H1 (cell line): ENCODE results near the gene LRRTM2. TPM values are rescaled to one million over a fixed set of nuclear protein-coding genes. Genes with fewer than 3 reads are reported as not detected.

Experiments
- CTCF ChIA-PET: fragments of 300-600 bp; sonication (Branson Sonifier 250); formaldehyde crosslinking; loops from one replicate; lab custom pipeline; 2021; ENCODE audit not compliant: partially characterized antibody; lab: Charles Lee
- POLR2A ChIA-PET: fragments of 300-600 bp; sonication (Branson Sonifier 250); formaldehyde crosslinking; loops from one replicate; lab custom pipeline; 2021; ENCODE audit warnings: inconsistent platforms; ENCODE audit not compliant: partially characterized antibody; lab: Charles Lee
- DNase-seq, 2 experiments: peaks; one replicate each; pipeline versions ENCODE4 v3.0.0 to v3.0.0-alpha.2; 2010 to 2022; ENCODE audit warnings: low spot score in 2 of 2, low read depth in 1 of 2, mixed read lengths in 1 of 2
- FAIRE-seq: peaks from 2 replicates; lab custom pipeline; 2011; peaks lifted over from hg19 to GRCh38; lab: Jason Lieb, UNC
- H2AFZ ChIP-seq: 2 replicates; pipeline ENCODE4 v1.8.1; 2012; ENCODE audit warnings: low read length, inconsistent platforms
- H2AK5ac ChIP-seq: 2 replicates; pipeline ENCODE4 v1.6.1; 2013; ENCODE audit warnings: low read depth, low read length
- H2BK120ac ChIP-seq: replicated peaks from 2 replicates; pipeline ENCODE3; 2013; ENCODE audit warnings: low read depth, low read length, inconsistent platforms
- H2BK12ac ChIP-seq: 2 replicates; pipeline ENCODE4 v1.6.1; 2013; ENCODE audit warnings: low read depth, low read length
- H2BK15ac ChIP-seq: 2 replicates; pipeline ENCODE4 v1.6.1; 2013; ENCODE audit warnings: low read length
- H2BK20ac ChIP-seq: 2 replicates; pipeline ENCODE4 v1.6.1; 2013; ENCODE audit warnings: low read length
- H2BK5ac ChIP-seq: 2 replicates; pipeline ENCODE4 v1.6.1; 2013; ENCODE audit warnings: low read depth, low read length
- H3K14ac ChIP-seq: 2 replicates; pipeline ENCODE4 v1.6.1; 2013; ENCODE audit warnings: inconsistent platforms; ENCODE audit not compliant: insufficient read length
- H3K18ac ChIP-seq: 2 replicates; pipeline ENCODE4 v1.6.1; 2013; ENCODE audit warnings: low read length; ENCODE audit errors: extremely low read depth
- H3K23ac ChIP-seq: 2 replicates; pipeline ENCODE4 v1.6.1; 2013; ENCODE audit warnings: inconsistent platforms; ENCODE audit not compliant: insufficient read length
- H3K23me2 ChIP-seq: 2 replicates; pipeline ENCODE4 v1.6.1; 2013; ENCODE audit warnings: low read depth, low read length
- H3K27ac ChIP-seq: 2 replicates; pipeline ENCODE4 v1.6.1; 2011; ENCODE audit warnings: low read depth, low read length, inconsistent platforms
- H3K27me3 ChIP-seq, 4 experiments: replicated peaks in 1 of 4; 1 replicate in 1 of 4; 2 replicates in 3 of 4; pipeline versions ENCODE4 v1.6.1 to v1.8.1; 2011 to 2013; ENCODE audit warnings: low read length in 3 of 4, mild to moderate bottlenecking in 3 of 4, inconsistent platforms in 2 of 4, mixed read lengths in 2 of 4, moderate library complexity in 1 of 4; ENCODE audit not compliant: control insufficient read depth in 3 of 4, insufficient read depth in 3 of 4; ENCODE audit errors: extremely low read depth in 1 of 4
- H3K36me3 ChIP-seq, 4 experiments: 2 replicates each; pipeline versions ENCODE4 v1.6.1 to v1.8.1; 2011 to 2013; ENCODE audit warnings: mild to moderate bottlenecking in 4 of 4, low read length in 3 of 4, moderate library complexity in 2 of 4, control low read depth in 1 of 4, inconsistent platforms in 1 of 4; ENCODE audit not compliant: insufficient read depth in 4 of 4, control insufficient read depth in 2 of 4
- H3K4ac ChIP-seq: replicated peaks from 2 replicates; pipeline ENCODE3; 2013; ENCODE audit warnings: low read length, low read depth, mixed read lengths, inconsistent platforms; ENCODE audit not compliant: insufficient read length
- H3K4me1 ChIP-seq, 4 experiments: replicated peaks in 1 of 4; 1 replicate in 1 of 4; 2 replicates in 3 of 4; pipeline versions ENCODE4 v1.6.1 to v1.8.1; 2011 to 2013; ENCODE audit warnings: low read length in 3 of 4, inconsistent platforms in 2 of 4, mixed read lengths in 1 of 4; ENCODE audit not compliant: insufficient read depth in 4 of 4, control insufficient read depth in 3 of 4
- H3K4me2 ChIP-seq, 2 experiments: 2 replicates each; pipeline versions ENCODE4 v1.6.1 to v1.8.1; 2011 to 2013; ENCODE audit warnings: low read depth in 2 of 2, low read length in 2 of 2, control low read depth in 1 of 2, inconsistent platforms in 1 of 2, mild to moderate bottlenecking in 1 of 2; ENCODE audit not compliant: insufficient read depth in 1 of 2
- H3K4me3 ChIP-seq, 4 experiments: fragments of 200-600, 300-600 bp in 1 of 4; sonication (generic), shearing (Covaris generic), sonication (Bioruptor Twin) in 1 of 4; 2 replicates each; pipeline versions ENCODE4 v1.5.1 to v1.8.1; 2011 to 2016; ENCODE audit warnings: low read length in 4 of 4, low read depth in 3 of 4, control low read depth in 2 of 4, inconsistent platforms in 2 of 4, mild to moderate bottlenecking in 2 of 4, mixed read lengths in 1 of 4, moderate library complexity in 1 of 4; ENCODE audit not compliant: insufficient read depth in 2 of 4; ENCODE audit errors: extremely low read depth in 1 of 4
- H3K56ac ChIP-seq: replicated peaks from 2 replicates; pipeline ENCODE3; 2013; ENCODE audit warnings: low read depth, mild to moderate bottlenecking, mixed read lengths, low read length, inconsistent platforms; ENCODE audit not compliant: insufficient read length
- H3K79me1 ChIP-seq: 2 replicates; pipeline ENCODE4 v1.6.1; 2013; ENCODE audit warnings: low read depth, low read length, control low read depth
- H3K79me2 ChIP-seq, 2 experiments: 2 replicates each; pipeline versions ENCODE4 v1.6.1 to v1.8.1; 2012 to 2013; ENCODE audit warnings: low read length in 2 of 2, mild to moderate bottlenecking in 2 of 2, inconsistent platforms in 1 of 2; ENCODE audit not compliant: insufficient read depth in 2 of 2, control insufficient read depth in 1 of 2
- H3K9ac ChIP-seq, 4 experiments: replicated peaks in 1 of 4; 1 replicate in 1 of 4; 2 replicates in 3 of 4; pipeline versions ENCODE4 v1.6.1 to v1.8.1; 2011 to 2013; ENCODE audit warnings: low read depth in 3 of 4, low read length in 3 of 4, control low read depth in 2 of 4, mild to moderate bottlenecking in 2 of 4, moderate library complexity in 2 of 4, inconsistent platforms in 1 of 4; ENCODE audit errors: extremely low read depth in 1 of 4
- H3K9me3 ChIP-seq, 2 experiments: 2 replicates each; pipeline versions ENCODE4 v1.6.1 to v1.8.1; 2012 to 2013; ENCODE audit warnings: mild to moderate bottlenecking in 2 of 2, moderate library complexity in 2 of 2, control low read depth in 1 of 2, inconsistent platforms in 1 of 2, low read depth in 1 of 2, low read length in 1 of 2, mixed read lengths in 1 of 2; ENCODE audit not compliant: insufficient read depth in 2 of 2
- H4K20me1 ChIP-seq, 2 experiments: replicated peaks in 1 of 2; 2 replicates each; pipeline versions ENCODE3 to v1.8.1; 2011 to 2013; ENCODE audit warnings: inconsistent platforms in 2 of 2, low read length in 2 of 2, mild to moderate bottlenecking in 1 of 2; ENCODE audit not compliant: insufficient read depth in 2 of 2, control insufficient read depth in 1 of 2
- H4K5ac ChIP-seq: 2 replicates; pipeline ENCODE4 v1.6.1; 2013; ENCODE audit warnings: low read length, low read depth, mixed read lengths, inconsistent platforms; ENCODE audit not compliant: insufficient read length
- H4K8ac ChIP-seq: 2 replicates; pipeline ENCODE4 v1.8.0; 2013; ENCODE audit warnings: mild to moderate bottlenecking, moderate library complexity, low read length, inconsistent platforms; ENCODE audit not compliant: insufficient read depth; ENCODE audit errors: extremely low read depth
- H4K91ac ChIP-seq: replicated peaks from 2 replicates; pipeline ENCODE3; 2013; ENCODE audit warnings: low read length, mixed read lengths, inconsistent platforms; ENCODE audit not compliant: insufficient read length
- PHF8 ChIP-seq: fragments of 200-600 bp; sonication (generic); conservative IDR thresholded peaks from 2 replicates; pipeline ENCODE4 v1.7.1; 2012; ENCODE audit warnings: low read depth, mild to moderate bottlenecking, inconsistent platforms, low read length, moderate library complexity
- polyA plus RNA-seq, 7 experiments: library from polyadenylated mRNA; depleted of rRNA in 3 of 7; stranded (reverse) in 5 of 7; unstranded in 2 of 7; fragments of >200 nt in 5 of 7; fragments of 200-250 nt in 2 of 7; gene quantifications; 1 replicate in 5 of 7; 2 replicates in 1 of 7; 4 replicates in 1 of 7; pipeline versions ENCODE4 v1.2.1 to v1.2.3, GENCODE V29; 2011 to 2013; ENCODE audit warnings: missing spikeins in 2 of 7, mixed read lengths in 2 of 7
- total RNA-seq: library from RNA; stranded (reverse); fragmentation: NEBNext Ultra II Directional; extraction: Animal tissue kit (Norgen Biotek cat#: 25700); gene quantifications from 2 replicates; pipeline ENCODE4 v1.2.1, GENCODE V29; 2021

LRRTM2 gene
- total and polyA plus RNA-seq, 2 of the 8 experiments (the other 6 are each of a cell fraction or from before 2014, with no cell fraction given): not detected

DNA sequence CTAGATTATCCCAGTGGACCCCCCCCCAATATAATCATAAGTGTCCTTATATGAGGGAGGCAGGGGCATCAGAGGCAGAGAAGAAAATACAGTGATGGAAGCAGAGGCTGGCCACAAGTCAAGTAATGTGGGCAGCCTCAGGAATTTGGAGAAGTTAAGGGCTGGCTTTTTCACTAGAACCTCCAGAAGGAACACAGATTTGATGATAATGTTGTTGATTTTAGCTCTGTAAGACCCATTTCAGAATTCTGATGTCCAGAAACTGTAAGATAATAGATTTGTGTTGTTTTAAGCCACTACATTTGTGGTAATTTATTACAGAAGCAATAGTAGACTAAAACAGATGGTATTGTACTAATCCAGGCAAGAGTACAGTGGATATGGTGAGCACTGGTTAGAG is 36.3 kb upstream of the LRRTM2 start:
- Histone ChIP-seq H2BK5ac (no peak overlapping the region), H3K4ac (no peak overlapping the region), H2BK15ac (no peak overlapping the region), H4K20me1 (peaks cover 0 to 2% of the 10 kb centered on the region in 2 experiments), H3K23ac (no peak overlapping the region), H3K79me1 (no peaks in the 10 kb centered on the region), H4K5ac (no peak overlapping the region), H3K23me2 (no peaks in the 10 kb centered on the region), H3K27ac (no peak overlapping the region), H2BK20ac (no peak overlapping the region), H3K36me3 (peaks cover 2 to 21% (median 3%) of the 10 kb centered on the region in 4 experiments; a peak in 5 of 8 replicates), H3K4me3 (no peak overlapping the region), H2BK120ac (no peak overlapping the region), H3K9me3 (no peaks in the 10 kb centered on the region), H3K18ac (no peak overlapping the region), H3K9ac (no peak overlapping the region), H2AK5ac (no peak overlapping the region), H2AFZ (no peak overlapping the region), H4K8ac (no peak overlapping the region), H2BK12ac (no peak overlapping the region), H3K79me2 (no peaks in the 10 kb centered on the region), H3K56ac (no peak overlapping the region), H3K14ac (no peak overlapping the region), H4K91ac (no peak overlapping the region), H3K4me2 (no peak overlapping the region), H3K4me1 (no peaks in the 10 kb centered on the region), H3K27me3 (no peaks in the 10 kb centered on the region)
- no peak for FAIRE-seq
- ChIA-PET CTCF (no interaction called here), POLR2A (no interaction called here)
- DNase-seq: no peak
- TF ChIP-seq PHF8: no peak
